ENCODE data around the gene CBR1.

DNA sequence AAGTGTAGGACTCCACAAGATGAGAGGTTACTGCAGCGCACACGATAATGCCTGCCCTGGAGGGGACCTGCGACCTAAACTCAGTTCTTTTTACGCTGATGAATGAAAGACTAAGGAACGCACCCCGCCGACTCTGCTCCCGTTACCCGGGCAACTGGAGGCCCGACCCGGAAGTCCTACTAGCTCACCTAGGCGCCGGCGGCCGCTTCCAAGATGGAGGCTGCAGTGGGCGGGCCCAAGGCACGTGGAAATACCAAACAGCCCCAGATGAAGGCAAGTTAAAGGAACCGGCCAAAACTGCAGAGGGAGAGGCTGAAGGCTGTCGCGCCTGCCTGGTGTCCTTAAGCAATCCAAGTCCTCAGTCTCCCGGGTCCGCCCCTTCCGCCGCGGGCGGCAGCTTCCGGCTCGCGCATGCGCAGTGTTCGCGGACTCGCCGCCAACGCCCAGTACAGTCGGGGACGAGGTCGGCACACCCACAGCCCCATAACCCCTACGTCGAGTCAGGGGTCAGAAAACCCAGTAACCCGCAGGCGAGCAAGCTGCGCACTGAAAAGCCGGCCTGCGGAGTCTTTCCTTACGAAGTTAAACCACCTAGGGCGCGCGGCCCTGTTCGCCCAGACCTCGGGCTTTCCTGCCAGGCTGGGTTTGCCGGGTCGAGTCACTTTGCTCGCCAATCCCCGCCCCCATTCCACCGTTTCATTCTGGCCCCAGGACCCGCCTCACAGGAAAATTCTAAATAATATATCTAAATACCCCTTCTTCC is 9.5 kb upstream of the CBR1 start, which contains the start of gene SETD4:
- peak; percentile 84; the same call in 1 of the 2 replicates for TF ChIP-seq ZFX (IDR thresholded peaks at IDR 0.05)
- TF ChIP-seq, protein P1, sequence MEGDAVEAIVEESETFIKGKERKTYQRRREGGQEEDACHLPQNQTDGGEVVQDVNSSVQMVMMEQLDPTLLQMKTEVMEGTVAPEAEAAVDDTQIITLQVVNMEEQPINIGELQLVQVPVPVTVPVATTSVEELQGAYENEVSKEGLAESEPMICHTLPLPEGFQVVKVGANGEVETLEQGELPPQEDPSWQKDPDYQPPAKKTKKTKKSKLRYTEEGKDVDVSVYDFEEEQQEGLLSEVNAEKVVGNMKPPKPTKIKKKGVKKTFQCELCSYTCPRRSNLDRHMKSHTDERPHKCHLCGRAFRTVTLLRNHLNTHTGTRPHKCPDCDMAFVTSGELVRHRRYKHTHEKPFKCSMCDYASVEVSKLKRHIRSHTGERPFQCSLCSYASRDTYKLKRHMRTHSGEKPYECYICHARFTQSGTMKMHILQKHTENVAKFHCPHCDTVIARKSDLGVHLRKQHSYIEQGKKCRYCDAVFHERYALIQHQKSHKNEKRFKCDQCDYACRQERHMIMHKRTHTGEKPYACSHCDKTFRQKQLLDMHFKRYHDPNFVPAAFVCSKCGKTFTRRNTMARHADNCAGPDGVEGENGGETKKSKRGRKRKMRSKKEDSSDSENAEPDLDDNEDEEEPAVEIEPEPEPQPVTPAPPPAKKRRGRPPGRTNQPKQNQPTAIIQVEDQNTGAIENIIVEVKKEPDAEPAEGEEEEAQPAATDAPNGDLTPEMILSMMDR (conservative IDR thresholded peaks at IDR 0.05): no peak

Data from C4-2B (cell line).